Activated CD8-positive, alpha-beta memory T cell treated with anti-CD3 and anti-CD28 coated beads for 4 hours (primary cell): ENCODE results near the gene PRKG1.

Experiments
- DNase-seq, 2 donors: peaks; one replicate each; pipeline ENCODE4 v3.0.0-alpha.2; 2020; ENCODE audit warnings: low read depth in 2 of 2

PRKG1 gene

GRCh38 chr10:52313933-52314821 lies 1239.9 kb downstream of the PRKG1 start, which contains the start of gene DKK1:
Gene DKK1 (plus strand): TSS chr10:52314281. CDS start chr10:52314435, 154 bp downstream.
- no peak for DNase-seq

- no peak for DNase-seq
These were observed 1240.7 kb downstream of the PRKG1 start for GRCh38 chr10:52314822-52315552.

- no peak for DNase-seq
These were observed 1241.7 kb downstream of the PRKG1 start for GRCh38 chr10:52316001-52316400.

GRCh38 chr10:52316500-52316899 lies 1242.2 kb downstream of the PRKG1 start:
- no peak for DNase-seq

- DNase-seq, result no peak
These were observed 1243.9 kb downstream of the PRKG1 start for GRCh38 chr10:52318136-52318701.

GRCh38 chr10:52318822-52319464 lies 1244.7 kb downstream of the PRKG1 start:
- no peak for DNase-seq

- DNase-seq, result no peak
These were observed 1245.6 kb downstream of the PRKG1 start for GRCh38 chr10:52319926-52320325.

GRCh38 chr10:52322323-52322722 lies 1248.0 kb downstream of the PRKG1 start:
- DNase-seq, result no peak

GRCh38 chr10:52322936-52323335 lies 1248.6 kb downstream of the PRKG1 start:
- DNase-seq, result no peak

GRCh38 chr10:52326382-52326781 lies 1252.1 kb downstream of the PRKG1 start:
- DNase-seq, result no peak

GRCh38 chr10:52331638-52332364 lies 1257.5 kb downstream of the PRKG1 start:
- DNase-seq, result no peak

GRCh38 chr10:52332815-52333214 lies 1258.5 kb downstream of the PRKG1 start:
- no peak for DNase-seq

GRCh38 chr10:52334595-52334994 lies 1260.3 kb downstream of the PRKG1 start:
- no peak for DNase-seq

GRCh38 chr10:52335665-52336064 lies 1261.4 kb downstream of the PRKG1 start:
- DNase-seq, result no peak

- DNase-seq, result no peak
These were observed 1262.9 kb downstream of the PRKG1 start for GRCh38 chr10:52337225-52337624.

GRCh38 chr10:52343439-52343838 lies 1269.2 kb downstream of the PRKG1 start:
- DNase-seq, result no peak

- DNase-seq, result no peak
These were observed 1272.4 kb downstream of the PRKG1 start for GRCh38 chr10:52346394-52347326.

GRCh38 chr10:52347327-52347667 lies 1273.0 kb downstream of the PRKG1 start:
- DNase-seq, result no peak
